SK-N-SH (cell line): ENCODE data around the gene SYNGR3. TPM values are rescaled to one million over a fixed set of nuclear protein-coding genes. Genes with fewer than 3 reads are reported as not detected.

Experiments used
- CTCF ChIA-PET: fragments of 300-600, 350-600 bp; formaldehyde crosslinking; extraction: SDS; loops from one replicate; lab custom pipeline; 2021; lab: Yijun Ruan, JAX
- POLR2A ChIA-PET: fragments of 350-600 bp; sonication (Branson Sonifier 250); formaldehyde crosslinking; extraction: SDS; loops from one replicate; lab custom pipeline; 2020; ENCODE audit warnings: antibody characterized with exemption, inconsistent platforms; lab: Yijun Ruan, JAX
- DNase-seq: peaks from one replicate; pipeline ENCODE4 v3.0.0; 2012
- H2AFZ ChIP-seq: fragments of 200-600 bp; sonication (generic); 2 replicates; pipeline ENCODE4 v1.8.1; 2016; ENCODE audit warnings: antibody characterized with exemption, mild to moderate bottlenecking, low read depth
- H3F3A ChIP-seq: fragments of 200-600 bp; sonication (generic); replicated peaks from 2 replicates; pipeline ENCODE3; 2016; ENCODE audit warnings: antibody characterized with exemption, mild to moderate bottlenecking; ENCODE audit not compliant: insufficient read depth
- H3K27ac ChIP-seq, 2 experiments: fragments of 200-500 bp in 1 of 2; fragments of 200-600 bp in 1 of 2; sonication (Bioruptor generic) in 1 of 2; sonication (generic), shearing (Covaris generic) in 1 of 2; 2 replicates each; pipeline versions ENCODE4 v1.5.1 to v1.6.1; 2014 to 2016; ENCODE audit warnings: low read depth in 2 of 2, inconsistent platforms in 1 of 2, low read length in 1 of 2, mild to moderate bottlenecking in 1 of 2, mixed read lengths in 1 of 2
- H3K27me3 ChIP-seq: fragments of 200-600 bp; sonication (generic), shearing (Covaris generic); 2 replicates; pipeline ENCODE4 v1.6.1; 2016; ENCODE audit warnings: mixed run types; ENCODE audit not compliant: insufficient read depth
- H3K36me3 ChIP-seq, 2 experiments: fragments of 200-500 bp in 1 of 2; fragments of 200-600 bp in 1 of 2; sonication (Bioruptor generic) in 1 of 2; sonication (generic) in 1 of 2; replicated peaks in 1 of 2; 2 replicates each; pipeline versions ENCODE3 to v1.5.1; 2014 to 2016; ENCODE audit warnings: low read length in 1 of 2, mild to moderate bottlenecking in 1 of 2; ENCODE audit not compliant: insufficient read depth in 2 of 2, control insufficient read depth in 1 of 2
- H3K4me1 ChIP-seq, 2 experiments: fragments of 200-500 bp in 1 of 2; fragments of 200-600 bp in 1 of 2; sonication (Bioruptor generic) in 1 of 2; sonication (generic), shearing (Covaris generic) in 1 of 2; 2 replicates each; pipeline versions ENCODE4 v1.5.1 to v1.6.1; 2014 to 2016; ENCODE audit warnings: low read depth in 1 of 2, low read length in 1 of 2, mixed run types in 1 of 2; ENCODE audit not compliant: insufficient read depth in 2 of 2, control insufficient read depth in 1 of 2
- H3K4me2 ChIP-seq: fragments of 200-600 bp; sonication (generic), shearing (Covaris generic); 2 replicates; pipeline ENCODE4 v1.6.1; 2017; ENCODE audit warnings: mixed run types
- H3K4me3 ChIP-seq, 2 experiments: fragments of 200-500 bp in 1 of 2; fragments of 200-600 bp in 1 of 2; sonication (Bioruptor generic) in 1 of 2; sonication (generic), shearing (Covaris generic) in 1 of 2; 2 replicates each; pipeline versions ENCODE4 v1.5.1 to v1.8.1; 2014 to 2016; ENCODE audit warnings: low read depth in 2 of 2, inconsistent platforms in 1 of 2, low read length in 1 of 2, mild to moderate bottlenecking in 1 of 2, mixed read lengths in 1 of 2, moderate library complexity in 1 of 2
- H3K79me2 ChIP-seq: fragments of 200-600 bp; sonication (generic); 2 replicates; pipeline ENCODE4 v1.8.1; 2017; ENCODE audit warnings: mild to moderate bottlenecking; ENCODE audit not compliant: insufficient read depth
- H3K9ac ChIP-seq: fragments of 200-600 bp; sonication (generic); 2 replicates; pipeline ENCODE4 v1.6.1; 2017; ENCODE audit warnings: mixed run types
- H3K9me2 ChIP-seq: fragments of 200-600 bp; sonication (generic); 2 replicates; pipeline ENCODE4 v1.6.1; 2017; ENCODE audit warnings: mixed run types
- H3K9me3 ChIP-seq: fragments of 200-600 bp; sonication (generic); 2 replicates; pipeline ENCODE4 v1.6.1; 2017; ENCODE audit warnings: mixed run types, mild to moderate bottlenecking, moderate library complexity
- H4K20me1 ChIP-seq: fragments of 200-600 bp; sonication (generic); 2 replicates; pipeline ENCODE4 v1.6.1; 2017; ENCODE audit warnings: mild to moderate bottlenecking, mixed run types; ENCODE audit not compliant: insufficient read depth
- FOXJ3 ChIP-seq: sonication (generic); formaldehyde crosslinking; IDR thresholded peaks from 2 replicates; pipeline ENCODE4 v1.5.1; 2020; ENCODE audit warnings: mild to moderate bottlenecking, missing genetic modification reagents
- GATA2 ChIP-seq: sonication (generic); formaldehyde crosslinking; IDR thresholded peaks from 2 replicates; pipeline ENCODE4 v1.5.0; 2020; ENCODE audit warnings: mild to moderate bottlenecking, missing genetic modification reagents
- JUND ChIP-seq: IDR thresholded peaks from 2 replicates; pipeline ENCODE4 v1.4.0; 2012
- MXI1 ChIP-seq: IDR thresholded peaks from 2 replicates; pipeline ENCODE4 v1.6.1; 2012; ENCODE audit warnings: mild to moderate bottlenecking, low read depth, low read length, improper control_type of control experiment
- RAD21 ChIP-seq: IDR thresholded peaks from 2 replicates; pipeline ENCODE4 v1.6.1; 2012; ENCODE audit warnings: mild to moderate bottlenecking, low read length
- RCOR1 ChIP-seq: fragments of 150-350 bp; IDR thresholded peaks from 2 replicates; pipeline ENCODE4 v1.6.1; 2017; ENCODE audit warnings: antibody characterized with exemption, low read length
- RFX5 ChIP-seq: IDR thresholded peaks from 2 replicates; pipeline ENCODE4 v1.6.1; 2012; ENCODE audit warnings: mild to moderate bottlenecking, improper control_type of control experiment, low read length
- SMC3 ChIP-seq: IDR thresholded peaks from 2 replicates; pipeline ENCODE4 v1.6.1; 2012; ENCODE audit warnings: low read depth, low read length, improper control_type of control experiment
- TAF1 ChIP-seq: IDR thresholded peaks from 2 replicates; pipeline ENCODE4 v1.6.1; 2012; ENCODE audit warnings: low read depth, mild to moderate bottlenecking, low read length, moderate library complexity, borderline replicate concordance
- WGBS: methylation state at CpG from one replicate; pipeline ENCODE4 v1.1.6; 2017; ENCODE audit warnings: low lambda C conversion rate; 5-methylcytosine and 5-hydroxymethylcytosine counted together
- polyA plus RNA-seq, 3 experiments: library from polyadenylated mRNA; depleted of rRNA; stranded (reverse); fragments of >200 nt; gene quantifications; 2 replicates each; pipeline ENCODE4 v1.2.3, GENCODE V29; 2012
- TF ChIP-seq, protein P1 (sequence below): IDR thresholded peaks from 2 replicates; pipeline ENCODE4 v1.4.0; 2012; ENCODE audit warnings: low read depth, borderline replicate concordance
- TF ChIP-seq, protein P2 (sequence below): IDR thresholded peaks from 2 replicates; pipeline ENCODE4 v1.4.0; 2012; ENCODE audit warnings: low read depth, borderline replicate concordance
- TF ChIP-seq, protein P3 (sequence below): fragments of 200-600 bp; sonication (generic); IDR thresholded peaks from 2 replicates; pipeline ENCODE4 v1.6.1; 2017; ENCODE audit warnings: antibody characterized with exemption, mild to moderate bottlenecking, moderate library complexity
- TF ChIP-seq, protein P4 (sequence below): IDR thresholded peaks from 2 replicates; pipeline ENCODE4 v1.4.0; 2012; ENCODE audit warnings: low read depth

Gene SYNGR3
- polyA plus RNA-seq, 1 of the 3 experiments (the other 2 are of a cell fraction): 10.7 TPM

DNA sequence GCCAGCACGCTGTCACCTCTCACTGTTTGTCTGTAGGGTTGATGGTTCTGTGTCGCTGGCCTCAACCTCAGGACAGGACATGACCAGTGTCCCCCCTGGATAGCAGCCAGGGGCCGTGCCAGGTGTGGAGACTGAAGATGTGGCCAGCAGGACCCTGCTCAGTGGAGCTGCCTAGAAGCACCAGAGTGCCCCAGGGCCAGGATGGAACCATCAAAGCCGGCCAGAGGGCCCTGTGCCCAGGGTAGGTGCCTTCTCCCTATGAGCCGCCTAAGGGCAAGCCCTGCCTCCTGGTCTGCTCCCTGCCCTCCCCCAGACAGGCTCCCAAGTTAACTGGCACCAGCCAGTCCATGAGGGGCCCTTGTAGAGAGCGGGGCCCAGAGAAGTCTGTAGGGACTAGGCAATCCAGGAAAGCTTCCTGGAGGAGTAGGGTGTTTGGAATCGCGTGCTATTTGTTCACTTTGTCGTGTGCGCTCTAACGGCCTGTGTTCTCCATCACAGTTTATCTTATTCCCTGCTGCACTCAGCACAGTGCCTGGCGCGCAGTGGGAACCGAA is 31.0 kb upstream of the SYNGR3 start:
- H3K4me2 ChIP-seq: peak overlapping the region; percentile 76; the same call in 1 of the 2 replicates
- peaks cover 42% of the 10 kb centered on the region for H3K79me2 ChIP-seq
- CTCF ChIA-PET: interaction anchor here (0.8 to 2.5 kb wide), 7 partner anchors 9 to 176 kb away, joined by 3 to 8 read pairs (median 5); partner anchors contain the start of genes MSRB1 and NUBP2
- peak overlapping the region; percentile 58 to 86; a peak in 3 of 4 replicates for H3K4me3 ChIP-seq
- peaks cover 0 to 47% of the 10 kb centered on the region in 2 experiments; a peak in 1 of 4 replicates for H3K4me1 ChIP-seq
- DNase-seq: no peak
- H3K9me3 ChIP-seq: no peaks in the 10 kb centered on the region
- no peak overlapping the region for H3K9ac ChIP-seq
- no peaks in the 10 kb centered on the region for H3K9me2 ChIP-seq
- H3K27ac ChIP-seq: peak overlapping the region in 1 of 2 experiments; percentile 73; a peak in 3 of 4 replicates
- H4K20me1 ChIP-seq: peaks cover 32% of the 10 kb centered on the region
- WGBS: 49% methylated on average over 10 of the region's 14 CpGs
- H3K36me3 ChIP-seq: peaks cover 18 to 23% of the 10 kb centered on the region in 2 experiments
- H3K27me3 ChIP-seq: no peaks in the 10 kb centered on the region
- TF ChIP-seq JUND (no peak), GATA2 (no peak), SMC3 (no peak), TAF1 (no peak), FOXJ3 (CRISPR knock-in tag) (no peak), RCOR1 (no peak), RFX5 (no peak), RAD21 (no peak), MXI1 (no peak)
- TF ChIP-seq, protein P1, sequence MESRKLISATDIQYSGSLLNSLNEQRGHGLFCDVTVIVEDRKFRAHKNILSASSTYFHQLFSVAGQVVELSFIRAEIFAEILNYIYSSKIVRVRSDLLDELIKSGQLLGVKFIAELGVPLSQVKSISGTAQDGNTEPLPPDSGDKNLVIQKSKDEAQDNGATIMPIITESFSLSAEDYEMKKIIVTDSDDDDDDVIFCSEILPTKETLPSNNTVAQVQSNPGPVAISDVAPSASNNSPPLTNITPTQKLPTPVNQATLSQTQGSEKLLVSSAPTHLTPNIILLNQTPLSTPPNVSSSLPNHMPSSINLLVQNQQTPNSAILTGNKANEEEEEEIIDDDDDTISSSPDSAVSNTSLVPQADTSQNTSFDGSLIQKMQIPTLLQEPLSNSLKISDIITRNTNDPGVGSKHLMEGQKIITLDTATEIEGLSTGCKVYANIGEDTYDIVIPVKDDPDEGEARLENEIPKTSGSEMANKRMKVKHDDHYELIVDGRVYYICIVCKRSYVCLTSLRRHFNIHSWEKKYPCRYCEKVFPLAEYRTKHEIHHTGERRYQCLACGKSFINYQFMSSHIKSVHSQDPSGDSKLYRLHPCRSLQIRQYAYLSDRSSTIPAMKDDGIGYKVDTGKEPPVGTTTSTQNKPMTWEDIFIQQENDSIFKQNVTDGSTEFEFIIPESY: no peak
- TF ChIP-seq, protein P2, sequence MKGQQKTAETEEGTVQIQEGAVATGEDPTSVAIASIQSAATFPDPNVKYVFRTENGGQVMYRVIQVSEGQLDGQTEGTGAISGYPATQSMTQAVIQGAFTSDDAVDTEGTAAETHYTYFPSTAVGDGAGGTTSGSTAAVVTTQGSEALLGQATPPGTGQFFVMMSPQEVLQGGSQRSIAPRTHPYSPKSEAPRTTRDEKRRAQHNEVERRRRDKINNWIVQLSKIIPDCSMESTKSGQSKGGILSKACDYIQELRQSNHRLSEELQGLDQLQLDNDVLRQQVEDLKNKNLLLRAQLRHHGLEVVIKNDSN: no peak
- TF ChIP-seq, protein P3, sequence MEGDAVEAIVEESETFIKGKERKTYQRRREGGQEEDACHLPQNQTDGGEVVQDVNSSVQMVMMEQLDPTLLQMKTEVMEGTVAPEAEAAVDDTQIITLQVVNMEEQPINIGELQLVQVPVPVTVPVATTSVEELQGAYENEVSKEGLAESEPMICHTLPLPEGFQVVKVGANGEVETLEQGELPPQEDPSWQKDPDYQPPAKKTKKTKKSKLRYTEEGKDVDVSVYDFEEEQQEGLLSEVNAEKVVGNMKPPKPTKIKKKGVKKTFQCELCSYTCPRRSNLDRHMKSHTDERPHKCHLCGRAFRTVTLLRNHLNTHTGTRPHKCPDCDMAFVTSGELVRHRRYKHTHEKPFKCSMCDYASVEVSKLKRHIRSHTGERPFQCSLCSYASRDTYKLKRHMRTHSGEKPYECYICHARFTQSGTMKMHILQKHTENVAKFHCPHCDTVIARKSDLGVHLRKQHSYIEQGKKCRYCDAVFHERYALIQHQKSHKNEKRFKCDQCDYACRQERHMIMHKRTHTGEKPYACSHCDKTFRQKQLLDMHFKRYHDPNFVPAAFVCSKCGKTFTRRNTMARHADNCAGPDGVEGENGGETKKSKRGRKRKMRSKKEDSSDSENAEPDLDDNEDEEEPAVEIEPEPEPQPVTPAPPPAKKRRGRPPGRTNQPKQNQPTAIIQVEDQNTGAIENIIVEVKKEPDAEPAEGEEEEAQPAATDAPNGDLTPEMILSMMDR: no peak
- TF ChIP-seq, protein P4, sequence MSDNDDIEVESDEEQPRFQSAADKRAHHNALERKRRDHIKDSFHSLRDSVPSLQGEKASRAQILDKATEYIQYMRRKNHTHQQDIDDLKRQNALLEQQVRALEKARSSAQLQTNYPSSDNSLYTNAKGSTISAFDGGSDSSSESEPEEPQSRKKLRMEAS: no peak
- peaks cover 32% of the 10 kb centered on the region for H3F3A ChIP-seq
- POLR2A ChIA-PET: interaction anchor here (0.7 kb wide), 1 partner anchor 16 kb away, joined by 3 read pairs; the partner anchor contains the start of gene MSRB1
- H2AFZ ChIP-seq: peak overlapping the region; percentile 83; the same call in 1 of the 2 replicates
